GM19025 (cell line): ENCODE data around the gene NDST1.

Experiments
- ATAC-seq: cut with Tn5 transposase; IDR thresholded peaks from one replicate; pipeline ENCODE4 v1.9.1; 2021; ENCODE audit warnings: mild to moderate bottlenecking, low read depth, moderate library complexity; ENCODE audit not compliant: unreplicated experiment

NDST1 gene

GRCh38 chr5:150582241-150583109, 74.5 kb downstream of the NDST1 start:
- ATAC-seq: no peak

GRCh38 chr5:150583541-150584225, 75.8 kb downstream of the NDST1 start:
- no peak for ATAC-seq

- ATAC-seq: no peak
These were observed 76.8 kb downstream of the NDST1 start for GRCh38 chr5:150584556-150585335.

GRCh38 chr5:150585781-150586341, 77.9 kb downstream of the NDST1 start:
- no peak for ATAC-seq

GRCh38 chr5:150587016-150587415, 79.1 kb downstream of the NDST1 start:
- no peak for ATAC-seq

- ATAC-seq: no peak
These were observed 80.1 kb downstream of the NDST1 start for GRCh38 chr5:150587856-150588595.

GRCh38 chr5:150588596-150588890, 80.6 kb downstream of the NDST1 start:
- no peak for ATAC-seq

GRCh38 chr5:150589862-150590601, 82.1 kb downstream of the NDST1 start:
- ATAC-seq: peak; percentile 80

- no peak for ATAC-seq
These were observed 83.2 kb downstream of the NDST1 start for GRCh38 chr5:150590979-150591695.

GRCh38 chr5:150593593-150593992, 85.7 kb downstream of the NDST1 start:
- no peak for ATAC-seq

- ATAC-seq: no peak
These were observed 86.1 kb downstream of the NDST1 start for GRCh38 chr5:150593996-150594395.

GRCh38 chr5:150595466-150596031, 87.6 kb downstream of the NDST1 start:
- ATAC-seq: no peak

GRCh38 chr5:150596313-150596712, 88.4 kb downstream of the NDST1 start:
- no peak for ATAC-seq

GRCh38 chr5:150596826-150597225, 88.9 kb downstream of the NDST1 start:
- no peak for ATAC-seq

GRCh38 chr5:150598006-150598405, 90.1 kb downstream of the NDST1 start:
- no peak for ATAC-seq

GRCh38 chr5:150598821-150599273, 90.9 kb downstream of the NDST1 start:
- no peak for ATAC-seq

- no peak for ATAC-seq
These were observed 91.3 kb downstream of the NDST1 start for GRCh38 chr5:150599281-150599680.

GRCh38 chr5:150599917-150600511, 92.1 kb downstream of the NDST1 start:
- no peak for ATAC-seq
